DLD1 (cell line): ENCODE results near the gene HPS3.
"Not testable (repeated sequence)": the region's sequence is repeated elsewhere in the genome, so short reads cannot be mapped to it uniquely, and the experiment has no call there.

Experiments
- in situ Hi-C: cut with HindIII; loops from 2 replicates; pipeline ENCODE4 v1.10.0; 2017; ENCODE audit warnings: low sequenced_read_pairs

The HPS3 gene

GRCh38 chr3:149180057-149180573, 50.7 kb downstream of the HPS3 start:
- in situ Hi-C loops = no loop called here

DNA sequence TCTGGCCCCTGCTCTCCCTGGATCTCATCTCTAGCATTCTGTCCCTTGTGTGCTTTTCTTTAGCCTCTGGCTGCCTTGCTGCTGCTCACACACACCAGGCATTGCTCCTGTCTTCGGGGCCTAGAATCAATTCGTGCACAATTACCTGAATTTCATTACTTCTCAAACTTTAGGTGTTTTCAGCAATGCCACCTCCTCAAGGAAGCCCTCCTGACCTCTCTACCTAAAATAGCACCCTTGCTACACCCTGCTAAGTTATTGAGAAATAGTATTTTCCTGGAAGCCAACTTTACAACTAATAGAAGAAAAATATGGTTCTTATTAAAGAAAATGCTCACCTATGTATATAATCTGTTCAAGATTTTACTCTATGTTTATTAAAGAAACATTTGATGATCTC, 51.7 kb downstream of the HPS3 start:
- in situ Hi-C loops = no loop called here

DNA sequence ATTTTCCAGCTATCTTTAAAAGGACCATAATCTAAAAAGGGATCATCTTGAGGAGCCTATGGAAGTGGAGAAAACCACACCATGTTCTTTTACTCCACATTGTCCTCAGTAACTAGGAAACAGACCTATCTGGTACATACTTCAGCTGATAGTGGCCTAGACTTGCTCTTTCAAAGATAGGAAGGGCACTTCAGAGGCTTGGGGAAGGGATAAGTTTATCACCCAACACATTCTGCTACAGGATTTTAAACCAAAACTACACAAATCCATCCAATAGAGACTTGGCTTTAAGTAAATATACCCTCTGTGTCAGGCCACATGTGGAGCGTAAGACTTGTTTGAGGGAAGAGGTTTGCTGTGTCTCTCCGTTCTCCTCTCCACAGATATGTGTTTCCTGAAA, 56.8 kb downstream of the HPS3 start:
- in situ Hi-C loops = no loop called here

DNA sequence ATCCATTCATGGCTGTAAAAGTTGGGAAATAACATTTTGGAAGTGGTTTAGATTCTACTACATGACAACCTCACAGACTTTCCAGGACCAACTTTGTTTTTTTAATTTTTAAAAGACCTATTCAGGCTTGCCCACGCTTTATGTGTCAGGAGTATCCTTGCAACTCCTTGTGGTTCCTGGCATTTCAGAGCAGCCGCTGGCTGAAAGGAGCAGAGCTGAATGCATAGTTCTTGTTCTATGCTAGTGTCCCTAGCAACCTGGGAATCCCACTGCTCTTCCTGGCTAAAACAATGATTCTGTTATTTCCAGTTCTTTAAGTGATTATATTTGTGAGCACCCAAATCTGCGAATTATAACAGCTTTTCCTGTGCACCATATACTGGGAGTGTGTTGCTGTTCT, 57.3 kb downstream of the HPS3 start:
- in situ Hi-C loops = no loop called here

DNA sequence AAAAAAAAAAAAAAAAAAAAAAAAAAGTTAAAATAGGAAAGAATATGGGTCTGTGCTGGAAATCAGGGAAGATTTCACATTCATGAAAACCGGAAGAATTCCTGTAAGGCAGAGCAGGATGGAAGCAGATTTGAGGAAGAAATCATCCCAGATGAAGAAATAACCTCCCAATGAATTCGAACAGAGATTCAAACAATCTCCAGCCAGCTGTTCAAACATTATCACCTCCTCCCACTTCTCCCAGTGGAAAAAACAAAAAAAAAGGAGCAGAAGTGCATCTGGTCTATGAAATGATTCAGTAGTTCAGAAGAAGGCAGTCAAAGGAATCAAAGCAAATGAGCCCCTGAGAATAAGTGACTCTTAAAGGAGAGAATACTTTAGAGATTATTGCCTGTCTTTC, 59.1 kb downstream of the HPS3 start:
- in situ Hi-C loops = no loop called here

DNA sequence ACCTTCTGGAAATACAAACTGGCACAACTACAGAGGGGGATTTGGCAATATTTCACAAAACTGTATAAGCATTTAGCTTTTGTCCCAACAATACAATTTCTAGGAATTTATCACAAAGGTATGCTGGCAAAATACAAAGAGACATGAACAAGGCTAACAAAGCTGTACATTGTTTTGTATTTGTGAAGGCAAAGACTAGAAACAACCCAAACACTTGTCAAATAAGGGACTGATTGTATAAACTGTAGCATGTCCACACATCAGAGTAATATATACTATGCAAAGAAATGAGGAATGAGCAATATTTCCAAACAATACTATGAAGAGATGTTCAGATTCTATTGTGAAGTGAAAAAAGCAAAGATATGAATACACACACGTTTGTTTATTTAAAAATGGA, 65.8 kb downstream of the HPS3 start:
- in situ Hi-C loops = no loop called here

DNA sequence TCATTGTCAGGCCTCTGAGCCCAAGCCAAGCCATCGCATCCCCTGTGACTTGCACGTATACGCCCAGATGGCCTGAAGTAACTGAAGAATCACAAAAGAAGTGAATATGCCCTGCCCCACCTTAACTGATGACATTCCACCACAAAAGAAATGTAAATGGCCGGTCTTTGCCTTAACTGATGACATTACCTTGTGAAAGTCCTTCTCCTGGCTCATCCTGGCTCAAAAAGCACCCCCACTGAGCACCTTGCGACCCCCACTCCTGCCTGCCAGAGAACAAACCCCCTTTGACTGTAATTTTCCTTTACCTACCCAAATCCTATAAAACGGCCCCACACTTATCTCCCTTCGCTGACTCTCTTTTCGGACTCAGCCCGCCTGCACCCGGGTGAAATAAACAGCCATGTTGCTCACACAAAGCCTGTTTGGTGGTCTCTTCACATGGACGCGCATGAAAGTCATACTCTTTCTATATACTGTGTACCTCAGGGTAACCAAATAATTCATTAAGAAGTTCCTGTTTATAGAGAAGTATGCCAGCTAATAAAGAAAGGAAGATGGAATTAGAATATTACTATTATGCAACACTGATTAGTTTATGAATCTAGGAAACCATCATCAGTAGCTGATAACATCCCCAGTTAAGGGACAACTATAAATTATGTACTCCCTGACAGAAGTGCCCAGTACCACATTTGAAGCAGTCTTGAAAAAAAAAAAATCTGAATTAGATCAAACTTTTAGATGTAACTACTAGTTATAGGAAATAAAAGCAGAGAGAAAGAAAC, 67.6 kb downstream of the HPS3 start:
- in situ Hi-C loops = not testable (repeated sequence)

DNA sequence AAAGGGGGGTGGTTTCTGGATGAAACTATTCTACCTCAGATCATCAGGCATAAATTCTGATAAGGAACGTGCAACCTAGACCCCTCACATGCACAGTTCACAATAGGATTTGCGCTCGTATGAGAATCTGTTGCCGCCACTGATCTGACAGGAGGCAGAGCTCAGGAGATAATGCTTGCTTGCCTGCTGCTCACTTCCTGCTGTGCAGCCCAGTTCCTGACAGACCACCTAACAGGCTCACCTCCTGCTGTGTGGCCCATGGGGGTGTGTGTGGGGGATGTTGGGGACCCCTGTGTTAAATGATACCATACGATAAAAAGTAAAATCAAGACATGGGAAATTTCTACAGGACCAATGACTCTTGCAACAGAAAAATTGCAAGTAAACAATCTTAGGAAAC, 68.2 kb downstream of the HPS3 start:
- in situ Hi-C loops = no loop called here

DNA sequence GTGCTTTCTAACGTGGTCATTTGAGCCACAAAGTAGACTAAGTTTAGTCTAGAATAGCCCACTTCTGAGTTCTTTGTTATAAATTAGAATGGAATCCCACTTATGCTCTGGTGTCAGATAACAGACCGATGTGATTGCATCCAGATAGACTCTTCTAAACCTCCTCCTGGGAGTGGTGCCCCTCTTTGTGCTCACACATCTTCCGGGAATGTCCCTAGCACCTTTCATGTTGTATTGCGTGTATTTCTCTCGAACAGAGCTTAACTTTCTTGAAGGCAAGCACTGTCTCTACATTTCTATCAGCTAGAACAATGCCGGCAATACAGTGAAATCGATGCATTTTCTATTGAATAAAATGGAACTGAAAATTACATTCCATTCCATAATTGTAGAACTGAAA, 69.2 kb downstream of the HPS3 start:
- in situ Hi-C loops = no loop called here

DNA sequence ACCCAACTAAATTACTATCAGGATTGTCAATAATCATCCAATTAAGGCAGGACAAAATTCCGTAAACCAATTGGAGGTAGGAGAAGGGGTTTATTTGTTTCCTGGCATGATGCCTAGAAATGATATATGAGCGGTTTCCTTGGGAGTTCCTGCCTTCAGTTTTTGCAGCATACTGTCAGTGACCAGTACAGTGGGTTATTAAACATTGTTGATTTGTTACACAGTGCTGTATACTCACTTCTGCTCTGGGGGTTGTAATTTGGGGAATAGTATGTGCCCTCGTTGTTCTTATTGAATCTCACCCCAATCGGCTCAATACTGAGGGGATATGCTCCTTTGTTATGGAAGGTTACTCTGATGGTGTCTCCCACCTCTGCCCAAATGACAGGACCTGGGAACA, 70.0 kb downstream of the HPS3 start:
- in situ Hi-C loops = no loop called here

DNA sequence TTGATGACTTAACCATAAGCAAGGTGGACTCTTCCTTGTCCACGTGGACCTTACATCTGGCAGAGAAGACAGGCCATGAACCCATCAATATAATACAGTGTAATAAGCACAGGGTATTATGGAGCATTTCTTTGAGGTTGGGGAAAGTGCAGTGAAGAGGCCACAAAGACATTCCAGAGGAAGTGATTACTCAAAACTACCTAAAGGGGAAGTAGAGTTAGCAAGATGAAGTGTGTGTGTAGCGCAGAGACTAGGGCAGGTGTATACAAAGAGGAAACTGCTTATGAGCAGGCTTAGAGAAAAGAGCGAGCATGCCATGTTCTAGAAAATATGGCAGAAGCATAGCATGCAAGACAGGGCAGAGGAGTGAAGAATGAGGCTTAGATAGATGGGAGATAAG, 74.3 kb downstream of the HPS3 start:
- in situ Hi-C loops = no loop called here

DNA sequence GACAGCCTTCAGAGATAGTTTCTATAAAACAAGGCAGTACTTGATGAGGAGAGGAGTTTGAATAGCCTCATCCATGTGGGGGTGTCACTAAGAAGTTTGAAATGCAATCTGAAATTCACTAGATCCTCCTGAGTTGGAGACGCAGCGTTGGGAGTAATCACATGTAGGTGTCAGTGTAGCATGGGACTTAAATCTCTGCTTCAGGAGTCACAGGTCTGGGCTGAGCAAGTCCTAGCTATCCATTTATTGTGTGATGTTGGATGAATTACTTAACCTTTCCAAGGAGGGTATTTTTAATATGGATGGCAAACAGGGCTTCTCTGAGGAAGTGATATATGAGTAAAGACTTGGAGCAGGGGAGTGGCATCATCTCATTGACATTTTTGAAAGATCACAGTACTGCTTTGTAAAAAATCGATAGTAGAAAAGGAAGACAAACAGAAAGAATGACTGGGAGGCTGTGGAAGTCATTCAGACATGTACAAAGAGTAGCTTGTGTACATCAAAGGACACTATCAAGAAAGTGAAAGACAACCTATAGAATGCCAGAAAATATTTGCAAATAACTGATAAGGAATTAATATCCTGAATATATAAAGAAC, 75.1 kb downstream of the HPS3 start:
- in situ Hi-C loops = no loop called here

DNA sequence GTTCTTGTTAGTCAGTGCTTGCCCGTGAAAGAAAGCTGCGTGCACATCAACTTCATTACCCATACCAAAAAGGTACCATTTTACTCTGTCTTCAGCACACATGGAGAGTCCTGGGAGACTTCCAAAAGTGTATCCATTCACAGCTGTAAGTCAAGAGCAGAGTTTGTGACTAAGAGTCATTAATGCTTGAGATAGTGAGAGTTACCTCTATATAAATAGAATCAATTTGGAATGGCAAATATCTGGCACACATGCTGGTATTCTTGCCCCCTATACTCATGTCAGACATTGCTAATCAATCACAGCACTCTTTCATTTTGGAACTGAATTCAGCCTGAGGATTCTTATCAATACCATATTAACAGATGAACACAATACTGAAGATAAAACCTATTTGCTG, 78.0 kb downstream of the HPS3 start:
- in situ Hi-C loops = no loop called here

- in situ Hi-C loops = no loop called here
Measured at GRCh38 chr3:149209431-149209830, 80.0 kb downstream of the HPS3 start.

- in situ Hi-C loops = no loop called here
Measured at GRCh38 chr3:149212386-149212785, 82.9 kb downstream of the HPS3 start.

DNA sequence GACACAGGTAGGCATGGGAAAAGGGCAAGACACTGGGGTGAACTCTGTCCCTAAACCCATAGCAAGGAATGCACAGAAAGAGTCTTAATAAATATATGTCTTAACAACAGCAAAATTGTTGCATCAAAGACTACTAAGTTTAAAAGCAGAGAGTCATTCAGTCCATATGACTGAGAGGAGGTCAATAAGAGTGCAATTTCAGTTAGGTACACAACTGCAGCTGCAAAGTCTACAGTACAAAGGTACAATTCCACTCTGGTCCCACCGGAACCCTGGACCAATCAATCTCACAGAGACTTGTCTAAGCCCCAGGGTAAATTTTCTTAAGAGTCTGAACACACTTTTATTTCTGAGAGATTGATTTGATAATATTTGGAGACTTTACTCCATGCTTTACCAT, 85.3 kb downstream of the HPS3 start:
- in situ Hi-C loops = no loop called here

GRCh38 chr3:149215515-149215914, 86.1 kb downstream of the HPS3 start:
- in situ Hi-C loops = no loop called here

GRCh38 chr3:149216193-149216869, 86.9 kb downstream of the HPS3 start:
- in situ Hi-C loops = no loop called here

DNA sequence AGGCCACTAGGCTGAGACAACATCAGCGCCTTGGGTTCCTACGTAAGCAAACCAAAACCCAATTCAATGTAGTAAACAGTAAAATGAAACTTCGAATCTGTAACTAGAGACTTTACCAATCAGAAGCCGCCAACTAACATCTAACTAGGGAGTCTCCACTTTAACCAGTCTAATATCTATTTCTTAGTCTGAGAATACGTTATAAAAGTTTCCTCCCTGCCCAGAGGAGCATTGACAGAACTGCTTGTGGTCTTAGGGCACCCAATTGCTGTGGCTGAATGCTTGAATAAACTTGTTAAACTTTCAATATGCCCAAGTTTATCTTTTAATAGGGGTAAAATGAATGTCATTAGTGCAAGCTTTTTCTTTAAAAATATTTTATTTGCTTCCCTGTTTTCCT, 87.9 kb downstream of the HPS3 start:
- in situ Hi-C loops = no loop called here

GRCh38 chr3:149219380-149220121, 90.1 kb downstream of the HPS3 start:
- in situ Hi-C loops = not testable (repeated sequence)

- in situ Hi-C loops = no loop called here
Measured at GRCh38 chr3:149221783-149222517, 92.5 kb downstream of the HPS3 start, which contains the start of gene CP. TSS of gene CP (minus strand) at chr3:149221829. CDS start at chr3:149221792, 37 bp downstream.
